Measurements from ENCODE around the gene AGPAT4.

AGPAT4 gene

DNA sequence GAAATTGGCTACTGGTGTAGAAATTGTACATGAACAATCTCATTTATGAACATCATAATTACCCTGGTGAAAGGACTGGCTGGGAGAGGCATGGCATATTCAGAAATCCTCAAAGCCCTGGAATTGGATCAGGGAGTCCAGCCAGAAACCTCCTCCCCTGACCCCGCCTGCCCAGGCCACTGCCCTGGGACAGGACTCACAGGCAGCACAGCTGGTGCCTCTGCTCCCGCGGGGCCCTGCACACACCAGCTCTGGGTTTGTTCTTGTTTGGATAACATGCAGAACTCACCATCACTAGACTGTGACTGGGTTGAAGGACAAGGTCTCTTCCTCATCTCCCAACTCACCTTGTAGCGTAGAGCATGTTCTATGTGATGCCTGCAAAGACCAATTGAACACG is 56.2 kb downstream of the AGPAT4 start:
- no peaks in the 10 kb centered on the region for H3K4me1 ChIP-seq (ENCODE audit: control insufficient read depth in 2 of 2, insufficient read depth in 1 of 2, low read depth in 1 of 2, low read length in 2 of 2)
- H2AFZ ChIP-seq (ENCODE audit: low read length), result no peak overlapping the region
- H3K9ac ChIP-seq (ENCODE audit: low read depth, low read length, poor library complexity), result no peak overlapping the region
- H3K23ac ChIP-seq (ENCODE audit: low read depth, low read length, poor library complexity), result no peak overlapping the region
- no peak for DNase-seq (ENCODE audit: low spot score)
- H2AK5ac ChIP-seq (ENCODE audit: low read depth, low read length), result no peak overlapping the region
- H4K91ac ChIP-seq (ENCODE audit: low read depth, low read length, poor library complexity), result no peak overlapping the region
- no peak overlapping the region for H3K4ac ChIP-seq (ENCODE audit: low read length)
- no peak overlapping the region for H3K18ac ChIP-seq (ENCODE audit: low read length)
- H3K79me1 ChIP-seq (ENCODE audit: low read depth, low read length), result peaks cover 11% of the 10 kb centered on the region
- peaks cover 32 to 51% of the 10 kb centered on the region in 2 donors for H3K36me3 ChIP-seq (replicated peaks in 1 of 2; ENCODE audit: control insufficient read depth in 2 of 2, insufficient read depth in 2 of 2, low read length in 2 of 2)
- peak overlapping the region in 1 of 2 donors; percentile 26 for H3K4me3 ChIP-seq (ENCODE audit: low read length in 2 of 2)
- H3K9me3 ChIP-seq (replicated peaks in 1 of 2; ENCODE audit: control insufficient read depth in 2 of 2, insufficient read depth in 1 of 2, low read depth in 1 of 2, low read length in 2 of 2), result peaks cover 25 to 39% of the 10 kb centered on the region in 2 donors
- no peak overlapping the region for H2BK12ac ChIP-seq (ENCODE audit: low read length)
- H2BK15ac ChIP-seq (ENCODE audit: low read length), result no peak overlapping the region
- H3K27ac ChIP-seq (replicated peaks; ENCODE audit: low read length), result no peak overlapping the region
- H2BK120ac ChIP-seq (ENCODE audit: low read depth, low read length), result no peak overlapping the region
- no peak overlapping the region for H2BK5ac ChIP-seq (ENCODE audit: low read length)
- no peak overlapping the region for H3K14ac ChIP-seq (ENCODE audit: low read length)
- H3K27me3 ChIP-seq (ENCODE audit: control insufficient read depth in 3 of 3, insufficient read depth in 3 of 3, low read depth in 1 of 3, low read length in 3 of 3), result no peaks in the 10 kb centered on the region
- WGBS, 2 donors (ENCODE audit: extremely low coverage in 2 of 2, insufficient read length in 2 of 2, insufficient replicate concordance in 1 of 2), result no CpG with 5 or more reads among the region's 5 CpGs
- H4K8ac ChIP-seq (ENCODE audit: low read depth, low read length), result no peak overlapping the region
- H3K4me2 ChIP-seq (ENCODE audit: insufficient read depth, low read length, poor library complexity, severe bottlenecking), result no peak overlapping the region

DNA sequence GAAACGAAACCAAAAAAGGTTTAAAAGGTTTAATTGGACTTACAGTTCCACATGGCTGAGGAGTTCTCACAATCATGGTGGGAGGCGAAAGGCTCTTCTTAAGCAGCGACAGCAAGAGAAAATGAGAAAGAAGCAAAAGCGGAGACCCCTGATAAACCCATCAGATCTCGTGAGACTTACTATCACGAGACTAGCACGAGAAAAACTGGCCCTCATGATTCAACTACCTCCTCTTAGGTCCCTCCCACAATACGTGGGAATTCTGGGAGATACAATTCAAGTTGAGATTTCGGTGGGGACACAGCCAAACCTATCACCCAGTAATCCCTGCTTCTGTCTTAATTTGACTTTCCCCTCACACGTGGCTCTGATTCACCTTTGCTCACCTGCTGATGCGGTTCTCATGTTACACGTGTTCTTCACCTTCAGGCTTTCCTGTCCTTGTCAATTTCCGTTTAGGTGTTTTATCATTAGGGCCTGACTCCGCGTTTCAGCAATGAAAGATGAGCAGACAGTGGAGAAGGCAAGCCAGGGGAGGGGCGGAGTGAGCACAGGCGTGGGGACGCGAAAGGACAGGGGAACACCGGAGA is 57.1 kb downstream of the AGPAT4 start:
- H3K4me2 ChIP-seq (ENCODE audit: insufficient read depth, low read length, poor library complexity, severe bottlenecking), result no peak overlapping the region
- H2AK5ac ChIP-seq (ENCODE audit: low read depth, low read length), result no peak overlapping the region
- H3K4me1 ChIP-seq (ENCODE audit: control insufficient read depth in 2 of 2, insufficient read depth in 1 of 2, low read depth in 1 of 2, low read length in 2 of 2), result no peaks in the 10 kb centered on the region
- H3K9me3 ChIP-seq (replicated peaks in 1 of 2; ENCODE audit: control insufficient read depth in 2 of 2, insufficient read depth in 1 of 2, low read depth in 1 of 2, low read length in 2 of 2), result peaks cover 26 to 48% of the 10 kb centered on the region in 2 donors
- H3K27ac ChIP-seq (replicated peaks; ENCODE audit: low read length), result no peak overlapping the region
- peaks cover 9% of the 10 kb centered on the region for H3K79me1 ChIP-seq (ENCODE audit: low read depth, low read length)
- peaks cover 29 to 47% of the 10 kb centered on the region in 2 donors for H3K36me3 ChIP-seq (replicated peaks in 1 of 2; ENCODE audit: control insufficient read depth in 2 of 2, insufficient read depth in 2 of 2, low read length in 2 of 2)
- H2BK120ac ChIP-seq (ENCODE audit: low read depth, low read length), result no peak overlapping the region
- no peak for DNase-seq (ENCODE audit: low spot score)
- H2BK5ac ChIP-seq (ENCODE audit: low read length), result no peak overlapping the region
- H3K4me3 ChIP-seq (ENCODE audit: low read length in 2 of 2), result no peak overlapping the region
- H3K18ac ChIP-seq (ENCODE audit: low read length), result no peak overlapping the region
- no peak overlapping the region for H2BK12ac ChIP-seq (ENCODE audit: low read length)
- no CpG with 5 or more reads among the region's 20 CpGs for WGBS, 2 donors (ENCODE audit: extremely low coverage in 2 of 2, insufficient read length in 2 of 2, insufficient replicate concordance in 1 of 2)
- no peak overlapping the region for H4K8ac ChIP-seq (ENCODE audit: low read depth, low read length)
- H4K91ac ChIP-seq (ENCODE audit: low read depth, low read length, poor library complexity), result no peak overlapping the region
- no peak overlapping the region for H3K9ac ChIP-seq (ENCODE audit: low read depth, low read length, poor library complexity)
- no peaks in the 10 kb centered on the region for H3K27me3 ChIP-seq (ENCODE audit: control insufficient read depth in 3 of 3, insufficient read depth in 3 of 3, low read depth in 1 of 3, low read length in 3 of 3)
- no peak overlapping the region for H2AFZ ChIP-seq (ENCODE audit: low read length)
- no peak overlapping the region for H2BK15ac ChIP-seq (ENCODE audit: low read length)
- H3K23ac ChIP-seq (ENCODE audit: low read depth, low read length, poor library complexity), result no peak overlapping the region
- no peak overlapping the region for H3K4ac ChIP-seq (ENCODE audit: low read length)
- H3K14ac ChIP-seq (ENCODE audit: low read length), result no peak overlapping the region

DNA sequence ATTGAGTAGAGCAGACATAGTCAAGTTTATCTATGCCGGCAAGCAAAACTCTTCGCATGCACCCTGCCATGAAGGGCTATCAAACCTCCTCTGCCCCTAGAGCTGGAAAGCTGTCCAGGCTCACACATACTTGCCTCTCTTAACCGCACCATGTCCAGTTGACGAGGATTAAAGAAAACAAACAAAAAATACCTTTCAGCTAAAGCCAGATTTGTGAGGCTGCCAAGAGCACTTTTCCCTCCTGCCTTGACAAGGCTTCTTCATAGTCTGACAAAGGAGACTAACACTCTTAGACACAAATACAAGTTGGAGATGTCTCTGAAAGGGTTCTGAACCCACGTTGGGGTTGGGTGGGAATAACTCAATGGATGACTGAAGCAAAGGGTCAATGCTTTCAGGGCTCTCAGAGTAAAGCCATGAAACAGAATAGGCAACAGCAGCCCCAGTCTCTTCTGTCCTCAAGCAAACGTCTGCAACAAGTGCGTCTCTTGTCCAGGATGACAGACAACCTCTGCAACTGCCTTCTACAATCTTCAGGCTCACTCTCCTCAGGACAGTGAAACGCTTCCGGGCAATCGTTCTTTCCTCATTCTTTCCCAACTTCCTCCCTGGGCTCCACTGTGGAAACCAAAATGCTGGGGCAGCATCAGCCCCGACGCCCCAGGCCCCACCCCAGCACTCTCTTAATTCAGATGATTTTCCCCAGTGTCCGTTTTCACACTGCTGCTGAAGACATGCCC is 57.8 kb downstream of the AGPAT4 start:
- no peak overlapping the region for H2AFZ ChIP-seq (ENCODE audit: low read length)
- H3K9ac ChIP-seq (ENCODE audit: low read depth, low read length, poor library complexity), result no peak overlapping the region
- no peak overlapping the region for H3K4me3 ChIP-seq (ENCODE audit: low read length in 2 of 2)
- no peak overlapping the region for H4K91ac ChIP-seq (ENCODE audit: low read depth, low read length, poor library complexity)
- no peak overlapping the region for H4K8ac ChIP-seq (ENCODE audit: low read depth, low read length)
- peaks cover 25 to 40% of the 10 kb centered on the region in 2 donors for H3K36me3 ChIP-seq (replicated peaks in 1 of 2; ENCODE audit: control insufficient read depth in 2 of 2, insufficient read depth in 2 of 2, low read length in 2 of 2)
- DNase-seq (ENCODE audit: low spot score), result no peak
- H3K23ac ChIP-seq (ENCODE audit: low read depth, low read length, poor library complexity), result no peak overlapping the region
- no peaks in the 10 kb centered on the region for H3K27me3 ChIP-seq (ENCODE audit: control insufficient read depth in 3 of 3, insufficient read depth in 3 of 3, low read depth in 1 of 3, low read length in 3 of 3)
- no peak overlapping the region for H2BK15ac ChIP-seq (ENCODE audit: low read length)
- no peak overlapping the region for H2BK12ac ChIP-seq (ENCODE audit: low read length)
- H2BK120ac ChIP-seq (ENCODE audit: low read depth, low read length), result no peak overlapping the region
- H2AK5ac ChIP-seq (ENCODE audit: low read depth, low read length), result no peak overlapping the region
- H3K27ac ChIP-seq (replicated peaks; ENCODE audit: low read length), result no peak overlapping the region
- no CpG with 5 or more reads among the region's 13 CpGs for WGBS, 2 donors (ENCODE audit: extremely low coverage in 2 of 2, insufficient read length in 2 of 2, insufficient replicate concordance in 1 of 2)
- no peak overlapping the region for H3K4ac ChIP-seq (ENCODE audit: low read length)
- H3K18ac ChIP-seq (ENCODE audit: low read length), result no peak overlapping the region
- H3K14ac ChIP-seq (ENCODE audit: low read length), result no peak overlapping the region
- H2BK5ac ChIP-seq (ENCODE audit: low read length), result no peak overlapping the region
- peaks cover 27 to 54% of the 10 kb centered on the region in 2 donors for H3K9me3 ChIP-seq (replicated peaks in 1 of 2; ENCODE audit: control insufficient read depth in 2 of 2, insufficient read depth in 1 of 2, low read depth in 1 of 2, low read length in 2 of 2)
- peaks cover 9% of the 10 kb centered on the region for H3K79me1 ChIP-seq (ENCODE audit: low read depth, low read length)
- no peaks in the 10 kb centered on the region for H3K4me1 ChIP-seq (ENCODE audit: control insufficient read depth in 2 of 2, insufficient read depth in 1 of 2, low read depth in 1 of 2, low read length in 2 of 2)
- no peak overlapping the region for H3K4me2 ChIP-seq (ENCODE audit: insufficient read depth, low read length, poor library complexity, severe bottlenecking)

DNA sequence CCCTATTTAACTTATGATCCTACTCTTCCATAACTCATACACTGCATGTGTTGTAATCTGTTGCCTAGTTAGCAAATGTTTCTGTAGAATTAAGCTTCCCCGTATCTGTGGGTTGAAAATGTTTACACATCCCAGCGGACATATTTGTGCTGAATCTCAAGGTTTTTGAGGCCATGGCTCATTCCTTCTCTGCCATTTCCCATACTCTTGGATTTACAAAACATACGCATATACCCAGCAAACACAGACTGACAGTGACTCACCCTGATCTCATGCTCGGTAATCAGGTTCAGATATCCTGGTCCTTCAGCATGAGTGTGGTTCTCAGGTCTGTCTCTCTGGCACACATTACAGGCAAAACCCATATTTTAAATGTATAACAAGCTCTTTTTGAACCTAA is 58.7 kb downstream of the AGPAT4 start:
- DNase-seq (ENCODE audit: low spot score), result no peak
- no peak overlapping the region for H2BK12ac ChIP-seq (ENCODE audit: low read length)
- H4K8ac ChIP-seq (ENCODE audit: low read depth, low read length), result no peak overlapping the region
- H3K4me2 ChIP-seq (ENCODE audit: insufficient read depth, low read length, poor library complexity, severe bottlenecking), result no peak overlapping the region
- peaks cover 27 to 62% of the 10 kb centered on the region in 2 donors for H3K9me3 ChIP-seq (replicated peaks in 1 of 2; ENCODE audit: control insufficient read depth in 2 of 2, insufficient read depth in 1 of 2, low read depth in 1 of 2, low read length in 2 of 2)
- no peak overlapping the region for H3K9ac ChIP-seq (ENCODE audit: low read depth, low read length, poor library complexity)
- H3K23ac ChIP-seq (ENCODE audit: low read depth, low read length, poor library complexity), result no peak overlapping the region
- H2BK15ac ChIP-seq (ENCODE audit: low read length), result no peak overlapping the region
- no peaks in the 10 kb centered on the region for H3K4me1 ChIP-seq (ENCODE audit: control insufficient read depth in 2 of 2, insufficient read depth in 1 of 2, low read depth in 1 of 2, low read length in 2 of 2)
- no peak overlapping the region for H3K4me3 ChIP-seq (ENCODE audit: low read length in 2 of 2)
- H3K27me3 ChIP-seq (ENCODE audit: control insufficient read depth in 3 of 3, insufficient read depth in 3 of 3, low read depth in 1 of 3, low read length in 3 of 3), result no peaks in the 10 kb centered on the region
- H2AFZ ChIP-seq (ENCODE audit: low read length), result no peak overlapping the region
- H2BK5ac ChIP-seq (ENCODE audit: low read length), result no peak overlapping the region
- H3K14ac ChIP-seq (ENCODE audit: low read length), result no peak overlapping the region
- H3K79me1 ChIP-seq (ENCODE audit: low read depth, low read length), result peaks cover 8% of the 10 kb centered on the region
- no CpG with 5 or more reads among the region's 4 CpGs for WGBS, 2 donors (ENCODE audit: extremely low coverage in 2 of 2, insufficient read length in 2 of 2, insufficient replicate concordance in 1 of 2)
- peaks cover 23 to 38% of the 10 kb centered on the region in 2 donors for H3K36me3 ChIP-seq (replicated peaks in 1 of 2; ENCODE audit: control insufficient read depth in 2 of 2, insufficient read depth in 2 of 2, low read length in 2 of 2)
- no peak overlapping the region for H3K4ac ChIP-seq (ENCODE audit: low read length)
- H2BK120ac ChIP-seq (ENCODE audit: low read depth, low read length), result no peak overlapping the region
- H3K27ac ChIP-seq (replicated peaks; ENCODE audit: low read length), result no peak overlapping the region
- H2AK5ac ChIP-seq (ENCODE audit: low read depth, low read length), result no peak overlapping the region
- no peak overlapping the region for H3K18ac ChIP-seq (ENCODE audit: low read length)
- H4K91ac ChIP-seq (ENCODE audit: low read depth, low read length, poor library complexity), result no peak overlapping the region

All from neuronal stem cell (in vitro differentiated cells).